ENCODE results near the gene KIAA1217. TPM values are rescaled to one million over a fixed set of nuclear protein-coding genes. Genes with fewer than 3 reads are reported as not detected.

The KIAA1217 gene
- total RNA-seq, 4 donors from 2014 or later: 34.8 to 66.8 (median 52.9) TPM

DNA sequence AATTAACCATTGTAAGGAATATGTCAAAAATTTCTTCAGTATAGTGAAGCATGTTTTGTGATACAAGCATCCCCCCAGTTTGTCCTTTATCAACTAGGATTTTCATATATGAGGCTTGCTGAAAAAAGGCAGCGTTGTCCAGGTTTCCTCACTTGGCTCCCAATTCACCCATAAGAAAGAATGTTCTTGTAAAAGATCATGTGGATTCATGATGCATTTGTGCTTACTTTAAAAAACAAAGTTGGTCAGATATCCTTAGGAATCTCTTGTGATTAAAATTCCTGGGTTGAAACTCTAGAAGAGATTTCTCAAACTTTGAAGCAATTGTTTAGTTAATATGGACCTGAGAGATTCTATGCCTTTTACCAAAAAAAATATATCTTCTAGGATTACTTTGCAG is 181.8 kb downstream of the KIAA1217 start:
- no peak overlapping the region for H3K4me3 ChIP-seq (ENCODE audit: low read depth, poor library complexity, severe bottlenecking)
- 90 to 98% methylated on average over 1 of the region's 1 CpG for WGBS, 2 donors
- TF ChIP-seq, protein P1, sequence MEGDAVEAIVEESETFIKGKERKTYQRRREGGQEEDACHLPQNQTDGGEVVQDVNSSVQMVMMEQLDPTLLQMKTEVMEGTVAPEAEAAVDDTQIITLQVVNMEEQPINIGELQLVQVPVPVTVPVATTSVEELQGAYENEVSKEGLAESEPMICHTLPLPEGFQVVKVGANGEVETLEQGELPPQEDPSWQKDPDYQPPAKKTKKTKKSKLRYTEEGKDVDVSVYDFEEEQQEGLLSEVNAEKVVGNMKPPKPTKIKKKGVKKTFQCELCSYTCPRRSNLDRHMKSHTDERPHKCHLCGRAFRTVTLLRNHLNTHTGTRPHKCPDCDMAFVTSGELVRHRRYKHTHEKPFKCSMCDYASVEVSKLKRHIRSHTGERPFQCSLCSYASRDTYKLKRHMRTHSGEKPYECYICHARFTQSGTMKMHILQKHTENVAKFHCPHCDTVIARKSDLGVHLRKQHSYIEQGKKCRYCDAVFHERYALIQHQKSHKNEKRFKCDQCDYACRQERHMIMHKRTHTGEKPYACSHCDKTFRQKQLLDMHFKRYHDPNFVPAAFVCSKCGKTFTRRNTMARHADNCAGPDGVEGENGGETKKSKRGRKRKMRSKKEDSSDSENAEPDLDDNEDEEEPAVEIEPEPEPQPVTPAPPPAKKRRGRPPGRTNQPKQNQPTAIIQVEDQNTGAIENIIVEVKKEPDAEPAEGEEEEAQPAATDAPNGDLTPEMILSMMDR (IDR thresholded peaks at IDR 0.05): no peak
- no peak for TF ChIP-seq POLR2A (IDR thresholded peaks at IDR 0.05)
- no peak for DNase-seq (ENCODE audit: low spot score in 2 of 2)
- intact Hi-C loops (cut with DNase I; ENCODE audit: low total_unique reads): no loop called here

DNA sequence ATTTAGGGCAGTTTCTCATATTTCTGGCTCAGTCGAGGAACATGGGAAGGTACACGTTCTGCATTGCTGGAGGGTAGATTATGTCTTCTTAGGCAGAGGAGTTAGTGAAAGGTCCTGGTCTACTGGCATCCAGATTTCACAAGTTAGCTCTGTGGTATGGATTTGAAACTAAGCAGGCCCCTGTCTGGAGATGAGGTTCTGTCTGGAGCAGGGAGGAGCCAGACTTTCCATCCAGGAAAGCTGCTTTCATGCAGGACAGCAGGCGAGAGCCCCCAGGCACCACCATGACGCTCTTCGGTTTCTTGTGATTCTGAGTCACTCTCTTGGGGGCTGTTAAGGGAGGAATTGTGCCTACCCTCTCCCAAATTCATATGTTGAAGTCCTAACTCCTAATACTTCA is 184.3 kb downstream of the KIAA1217 start:
- intact Hi-C loops (cut with DNase I; ENCODE audit: low total_unique reads): no loop called here
- 77 to 88% methylated on average over 5 of the region's 5 CpGs for WGBS, 2 donors
- no peak for DNase-seq (ENCODE audit: low spot score in 2 of 2)
- TF ChIP-seq, protein P1 (IDR thresholded peaks at IDR 0.05): no peak
- TF ChIP-seq POLR2A (IDR thresholded peaks at IDR 0.05): no peak
- no peak overlapping the region for H3K4me3 ChIP-seq (ENCODE audit: low read depth, poor library complexity, severe bottlenecking)

DNA sequence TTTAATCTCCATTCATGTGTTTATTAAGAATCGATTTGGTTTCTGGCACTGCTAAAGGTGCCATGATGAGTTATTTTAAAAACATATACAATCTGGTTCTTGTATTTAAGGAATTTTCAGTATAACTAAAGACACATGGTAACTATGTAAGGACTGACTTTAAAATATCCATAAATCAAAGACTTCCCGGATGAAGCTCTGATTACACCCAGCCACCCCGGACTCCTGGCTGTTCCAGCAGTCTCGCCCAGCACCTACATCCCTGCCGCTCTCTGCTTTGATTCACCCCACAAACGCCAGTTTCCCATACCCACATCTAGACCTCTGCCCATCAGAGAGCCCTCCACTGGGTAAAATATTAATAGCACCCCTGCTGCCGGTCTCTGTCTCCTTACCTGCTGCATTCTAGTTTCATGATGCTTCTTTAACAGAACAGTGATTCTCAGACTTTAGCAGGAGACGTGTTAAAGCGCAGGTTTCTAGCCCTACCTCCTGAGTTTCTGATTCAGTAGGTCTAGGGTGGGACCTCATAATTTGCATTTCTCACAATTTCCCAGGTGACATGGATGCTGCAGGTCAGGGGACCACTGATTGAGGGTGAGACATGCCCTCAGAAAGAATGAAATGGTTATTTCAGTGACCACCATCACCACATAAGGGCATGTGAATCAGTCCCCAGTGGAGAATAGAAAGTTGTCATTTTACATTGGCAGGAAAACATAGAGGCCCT is 185.7 kb downstream of the KIAA1217 start:
- TF ChIP-seq, protein P1 (IDR thresholded peaks at IDR 0.05): no peak
- TF ChIP-seq POLR2A (IDR thresholded peaks at IDR 0.05): no peak
- no peak for DNase-seq (ENCODE audit: low spot score in 2 of 2)
- H3K4me3 ChIP-seq (ENCODE audit: low read depth, poor library complexity, severe bottlenecking): no peak overlapping the region
- intact Hi-C loops (cut with DNase I; ENCODE audit: low total_unique reads): no loop called here
- WGBS, 2 donors: 81 to 84% methylated on average over 9 of the region's 9 CpGs

DNA sequence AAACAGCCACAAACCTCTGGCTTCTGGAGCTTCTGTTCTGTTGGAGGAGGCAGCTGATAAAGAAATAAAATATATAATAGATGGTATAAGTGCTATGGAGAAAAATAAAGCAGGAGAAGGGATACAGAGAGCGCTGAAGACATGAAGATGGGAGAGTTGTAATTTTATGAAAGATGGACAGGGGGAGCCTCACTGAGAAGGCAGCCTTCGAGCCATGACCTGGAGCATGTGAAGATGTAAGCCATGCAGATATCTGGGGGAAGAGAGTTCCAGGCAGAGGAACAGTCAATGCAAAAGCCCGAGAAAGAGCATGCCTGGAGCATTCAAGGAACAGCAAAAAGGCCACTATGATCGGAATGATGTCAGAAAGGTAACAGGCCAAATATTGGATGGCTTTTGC is 187.5 kb downstream of the KIAA1217 start:
- no peak for DNase-seq (ENCODE audit: low spot score in 2 of 2)
- intact Hi-C loops (cut with DNase I; ENCODE audit: low total_unique reads): no loop called here
- WGBS, 2 donors: 94 to 96% methylated on average over 4 of the region's 4 CpGs
- no peak overlapping the region for H3K4me3 ChIP-seq (ENCODE audit: low read depth, poor library complexity, severe bottlenecking)
- TF ChIP-seq, protein P1 (IDR thresholded peaks at IDR 0.05): no peak
- TF ChIP-seq POLR2A (IDR thresholded peaks at IDR 0.05): no peak

DNA sequence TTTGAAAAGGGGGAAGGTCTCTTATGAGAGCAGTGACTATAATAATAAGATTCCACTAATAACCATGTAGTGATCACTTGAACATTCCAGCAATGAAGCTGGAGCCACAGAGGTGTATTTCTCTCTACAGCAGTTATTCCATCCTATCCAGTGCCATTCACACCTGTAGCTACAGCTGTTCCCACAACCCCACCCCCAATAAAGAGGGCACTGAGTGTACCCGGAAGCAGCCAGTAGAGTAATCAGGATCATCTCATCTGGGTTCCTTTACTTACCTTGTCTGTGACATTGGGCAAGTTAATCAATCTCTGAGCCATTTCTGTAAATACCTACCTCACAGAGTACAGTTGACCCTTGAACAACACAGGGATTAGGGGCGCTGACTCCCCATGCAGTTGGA is 188.7 kb downstream of the KIAA1217 start:
- H3K4me3 ChIP-seq (ENCODE audit: low read depth, poor library complexity, severe bottlenecking): no peak overlapping the region
- TF ChIP-seq, protein P1 (IDR thresholded peaks at IDR 0.05): no peak
- TF ChIP-seq POLR2A (IDR thresholded peaks at IDR 0.05): no peak
- WGBS, 2 donors: 94 to 98% methylated on average over 2 of the region's 2 CpGs
- intact Hi-C loops (cut with DNase I; ENCODE audit: low total_unique reads): no loop called here
- DNase-seq (ENCODE audit: low spot score in 2 of 2): no peak

DNA sequence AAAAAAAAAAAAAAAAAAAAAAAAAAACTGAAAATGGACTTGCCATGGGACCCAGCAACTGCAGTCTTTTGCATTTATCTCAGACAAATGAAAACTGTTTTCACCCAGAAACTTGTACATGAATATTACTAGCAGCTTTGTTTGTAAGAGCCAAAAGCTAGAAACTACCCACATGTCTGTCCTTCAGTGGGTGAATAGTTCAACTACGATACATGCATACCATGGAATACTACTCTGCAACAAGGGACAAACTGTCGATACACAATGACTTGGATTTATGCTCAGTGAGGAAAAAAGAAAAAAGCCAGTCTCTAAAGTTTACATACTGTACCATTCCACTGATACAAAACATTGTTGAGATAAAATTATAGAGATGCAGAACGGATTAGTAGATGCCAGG is 195.6 kb downstream of the KIAA1217 start:
- intact Hi-C loops (cut with DNase I; ENCODE audit: low total_unique reads): no loop called here

More for the DNA sequence above, 195.6 kb downstream of the KIAA1217 start:
- H3K4me3 ChIP-seq (ENCODE audit: low read depth, poor library complexity, severe bottlenecking): no peak overlapping the region
- 74 to 76% methylated on average over 3 of the region's 3 CpGs for WGBS, 2 donors
- no peak for DNase-seq (ENCODE audit: low spot score in 2 of 2)
- TF ChIP-seq, protein P1 (IDR thresholded peaks at IDR 0.05): no peak
- TF ChIP-seq POLR2A (IDR thresholded peaks at IDR 0.05): no peak

Data from lower leg skin (tissue), 4 donors.